Activated CD4-positive, CD25-positive, alpha-beta regulatory T cell treated with anti-CD3 and anti-CD28 coated beads, Interleukin-2, amount 50 U/mL, for 24 hours (primary cell): Measurements from ENCODE around the gene CSMD2.

Source experiments
- ATAC-seq, 2 donors: fragments of 150-1000 bp; cut with Tn5 transposase; one replicate each; pipeline ENCODE4 v1.10.0; 2021; ENCODE audit warnings: mild to moderate bottlenecking in 1 of 2, moderate library complexity in 1 of 2

CSMD2 gene

DNA sequence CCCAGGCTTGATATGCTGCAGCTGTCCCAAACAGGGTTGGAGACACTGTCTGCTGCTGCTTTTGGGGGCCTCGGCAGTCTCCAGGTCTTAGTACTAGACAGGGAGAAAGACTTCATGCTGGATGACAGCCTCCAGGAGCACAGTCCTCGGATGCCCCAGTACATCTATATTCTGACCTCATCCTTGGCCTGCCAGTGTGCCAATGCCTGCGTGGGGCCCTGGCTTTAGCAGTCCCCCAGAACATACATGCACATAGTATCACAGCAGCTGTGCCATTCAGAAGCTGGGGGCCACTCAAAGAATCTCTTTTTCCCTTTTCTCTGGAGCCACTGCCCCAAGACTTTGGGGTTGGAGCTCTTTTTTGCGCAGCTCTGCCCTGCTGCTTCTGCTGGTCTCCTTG, 697.0 kb downstream of the CSMD2 start:
- no peak for ATAC-seq

DNA sequence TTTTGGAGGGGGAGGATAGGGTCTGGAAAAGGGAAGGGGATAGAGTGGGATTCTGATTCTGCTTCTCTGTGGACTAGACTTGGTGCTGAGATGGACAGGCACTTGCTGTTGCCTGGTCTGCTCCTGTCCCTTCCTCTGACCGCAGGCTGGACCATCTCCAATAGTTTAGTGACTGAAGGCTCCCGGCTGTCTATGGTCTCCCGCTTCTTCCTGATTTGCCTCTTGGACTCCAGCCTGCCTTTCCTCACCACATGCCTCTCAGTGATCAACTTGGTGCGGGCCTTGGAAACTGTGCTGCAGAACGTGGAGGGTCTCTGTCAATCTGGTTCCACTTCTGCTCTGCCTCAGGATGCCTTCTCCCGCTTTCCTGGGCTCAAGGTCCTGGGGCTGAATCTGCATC, 698.9 kb downstream of the CSMD2 start:
- ATAC-seq = no peak

- ATAC-seq = no peak
Measured at GRCh38 chr1:33465316-33465715, 699.7 kb downstream of the CSMD2 start.

- no peak for ATAC-seq
Measured at GRCh38 chr1:33464552-33464951, 700.5 kb downstream of the CSMD2 start.
